Karpas-422 (cell line): ENCODE results near the gene PLCB3. TPM values are rescaled to one million over a fixed set of nuclear protein-coding genes. Genes with fewer than 3 reads are reported as not detected.

Experiments
- DNase-seq: peaks from one replicate; pipeline ENCODE4 v3.0.0-alpha.2; 2015
- H2AFZ ChIP-seq: fragments of 200-600 bp; sonication (generic); 2 replicates; pipeline ENCODE4 v1.6.1; 2014; ENCODE audit warnings: antibody characterized with exemption, low read length, mixed read lengths
- H3K27ac ChIP-seq: fragments of 200-600 bp; sonication (generic); 2 replicates; pipeline ENCODE4 v1.5.1; 2014; ENCODE audit warnings: mild to moderate bottlenecking, low read length, moderate library complexity
- H3K27me3 ChIP-seq: fragments of 200-600 bp; sonication (generic); 2 replicates; pipeline ENCODE4 v1.6.1; 2014; ENCODE audit warnings: low read length, mixed read lengths
- H3K36me3 ChIP-seq: fragments of 200-600 bp; sonication (generic); 2 replicates; pipeline ENCODE4 v1.6.1; 2014; ENCODE audit warnings: low read length, mixed read lengths; ENCODE audit not compliant: insufficient read depth
- H3K4me1 ChIP-seq: fragments of 200-600 bp; sonication (generic); 2 replicates; pipeline ENCODE4 v1.6.1; 2014; ENCODE audit warnings: mild to moderate bottlenecking, low read length, mixed read lengths
- H3K4me2 ChIP-seq: fragments of 200-600 bp; sonication (generic); 2 replicates; pipeline ENCODE4 v1.6.1; 2014; ENCODE audit warnings: low read length, low read depth, mild to moderate bottlenecking; ENCODE audit not compliant: poor library complexity, severe bottlenecking
- H3K4me3 ChIP-seq: fragments of 200-600 bp; sonication (generic); 2 replicates; pipeline ENCODE4 v1.5.1; 2014; ENCODE audit warnings: mild to moderate bottlenecking, antibody characterized with exemption, low read length, mixed read lengths
- H3K79me2 ChIP-seq: fragments of 200-600 bp; sonication (generic); 2 replicates; pipeline ENCODE4 v1.6.1; 2014; ENCODE audit warnings: mild to moderate bottlenecking, low read length, mixed read lengths
- H3K9ac ChIP-seq: fragments of 200-600 bp; sonication (generic); 2 replicates; pipeline ENCODE4 v1.6.0; 2014; ENCODE audit warnings: low read length
- H3K9me2 ChIP-seq: fragments of 200-600 bp; sonication (generic), shearing (Covaris generic); replicated peaks from 2 replicates; pipeline ENCODE4 v1.6.0; 2014; ENCODE audit warnings: mild to moderate bottlenecking, low read length, moderate library complexity; ENCODE audit not compliant: insufficient read depth
- H3K9me3 ChIP-seq: fragments of 300-700, 200-600 bp; sonication (generic); 2 replicates; pipeline ENCODE4 v1.6.1; 2014; ENCODE audit warnings: low read length, mixed read lengths
- H4K20me1 ChIP-seq: fragments of 200-600 bp; sonication (generic); 2 replicates; pipeline ENCODE4 v1.6.1; 2014; ENCODE audit warnings: mild to moderate bottlenecking, antibody characterized with exemption, low read length, low read depth; ENCODE audit not compliant: insufficient read depth
- total RNA-seq: library from RNA; depleted of rRNA; stranded (reverse); fragments of >200 nt; shearing (Covaris generic); gene quantifications from 2 replicates; pipeline ENCODE4 v1.2.3, GENCODE V29; 2014; ENCODE audit warnings: low replicate concordance

Gene PLCB3
- total RNA-seq, 1 experiment from 2014 or later: 5.7 TPM

DNA sequence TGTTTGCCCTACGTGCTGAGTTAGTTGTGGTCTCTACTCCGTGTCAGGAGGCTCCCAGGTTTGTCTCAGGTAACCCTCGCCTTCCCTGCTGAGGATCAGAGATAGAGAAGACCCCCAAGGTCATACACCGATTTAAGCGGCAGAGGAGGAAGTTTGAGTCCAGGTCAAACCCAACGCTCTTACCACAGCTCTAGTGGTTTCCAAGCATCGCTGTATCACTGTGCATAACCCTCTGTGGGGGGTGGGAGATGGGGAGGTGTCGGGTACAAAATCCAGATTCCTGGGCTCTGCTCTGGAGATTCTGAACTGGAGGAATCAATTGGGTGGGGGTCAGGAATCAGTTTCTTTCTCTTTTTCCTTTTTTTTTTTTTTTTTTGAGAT, 20.4 kb upstream of the PLCB3 start:
- Histone ChIP-seq H3K9me2 (no peaks in the 10 kb centered on the region), H3K4me1 (peaks cover 67% of the 10 kb centered on the region), H2AFZ (no peak overlapping the region; the same call in 1 of the 2 replicates), H3K9me3 (no peaks in the 10 kb centered on the region), H3K4me2 (peak overlapping the region; percentile 86), H4K20me1 (0 out of 2 replicates have a peak, but pooled peaks cover 7% of the 10 kb centered on the region), H3K27ac (peak overlapping the region; percentile 75), H3K9ac (peak overlapping the region; percentile 74), H3K4me3 (peak overlapping the region; percentile 81), H3K36me3 (no peaks in the 10 kb centered on the region), H3K79me2 (peaks cover 25% of the 10 kb centered on the region), H3K27me3 (no peaks in the 10 kb centered on the region)
- peak; percentile 72 for DNase-seq

DNA sequence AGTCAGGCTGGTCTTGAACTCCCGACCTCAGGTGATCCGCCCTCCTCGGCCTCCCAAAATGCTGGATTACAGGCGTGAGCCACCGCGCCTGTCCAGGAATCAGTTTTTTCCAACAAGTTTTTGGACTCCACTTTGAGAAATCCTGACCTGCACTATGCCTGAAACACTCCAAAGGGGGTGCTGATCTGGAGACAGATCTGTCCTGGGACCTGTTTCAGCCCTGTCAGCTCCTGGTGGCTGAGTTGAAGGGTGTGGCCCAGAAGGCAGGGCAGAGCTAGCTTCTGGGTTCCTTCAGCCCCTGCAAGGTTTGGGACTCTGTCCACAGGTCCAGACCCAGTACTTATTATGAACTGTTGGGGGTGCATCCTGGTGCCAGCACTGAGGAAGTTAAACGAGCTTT, 19.8 kb upstream of the PLCB3 start:
- peaks cover 24% of the 10 kb centered on the region for H3K79me2 ChIP-seq
- no peak for DNase-seq
- peak overlapping the region; percentile 4; the same call in 1 of the 2 replicates for H3K27ac ChIP-seq
- H3K9me3 ChIP-seq: no peaks in the 10 kb centered on the region
- H3K9ac ChIP-seq: peak overlapping the region; percentile 74
- H3K36me3 ChIP-seq: no peaks in the 10 kb centered on the region
- H3K4me1 ChIP-seq: peaks cover 64% of the 10 kb centered on the region
- H3K4me3 ChIP-seq: peak overlapping the region; percentile 81; the same call in 1 of the 2 replicates
- H3K27me3 ChIP-seq: no peaks in the 10 kb centered on the region
- H4K20me1 ChIP-seq: 0 out of 2 replicates have a peak, but pooled peaks cover 7% of the 10 kb centered on the region
- no peak overlapping the region for H2AFZ ChIP-seq
- H3K4me2 ChIP-seq: peak overlapping the region; percentile 86
- no peaks in the 10 kb centered on the region for H3K9me2 ChIP-seq

DNA sequence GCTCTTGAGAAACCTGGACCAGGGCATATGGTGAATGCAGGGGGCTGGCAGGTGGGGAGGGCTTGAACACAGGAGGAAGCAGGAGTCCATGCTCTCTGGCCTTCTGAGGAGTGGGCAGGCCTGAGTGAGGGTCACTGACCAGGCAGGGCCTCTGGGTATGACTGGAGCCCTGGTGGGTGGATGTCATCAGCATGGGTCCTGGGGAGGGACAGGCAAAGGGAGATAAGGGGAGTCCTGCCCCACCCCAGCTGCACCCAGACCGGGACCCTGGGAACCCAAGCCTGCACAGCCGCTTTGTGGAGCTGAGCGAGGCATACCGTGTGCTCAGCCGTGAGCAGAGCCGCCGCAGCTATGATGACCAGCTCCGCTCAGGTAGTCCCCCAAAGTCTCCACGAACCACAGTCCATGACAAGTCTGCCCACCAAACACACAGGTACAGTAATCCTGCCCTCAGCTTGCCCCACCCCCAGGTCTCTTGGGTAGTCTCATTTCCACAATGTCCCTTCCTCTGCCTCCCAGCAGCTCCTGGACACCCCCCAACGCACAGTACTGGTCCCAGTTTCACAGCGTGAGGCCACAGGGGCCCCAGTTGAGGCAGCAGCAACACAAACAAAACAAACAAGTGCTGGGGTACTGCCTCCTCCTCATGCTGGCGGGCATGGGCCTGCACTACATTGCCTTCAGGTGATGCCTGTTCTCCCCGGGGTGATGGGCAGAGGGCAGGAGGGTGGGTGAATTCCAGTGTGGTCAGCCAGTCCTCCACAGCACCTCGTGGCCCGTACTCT, 19.0 kb upstream of the PLCB3 start:
- peaks cover 17% of the 10 kb centered on the region for H3K79me2 ChIP-seq
- H3K9me3 ChIP-seq: no peaks in the 10 kb centered on the region
- H3K9me2 ChIP-seq: no peaks in the 10 kb centered on the region
- no peak overlapping the region for H2AFZ ChIP-seq
- H3K9ac ChIP-seq: peak overlapping the region; percentile 74
- peaks cover 56% of the 10 kb centered on the region for H3K4me1 ChIP-seq
- no peak overlapping the region; the same call in 1 of the 2 replicates for H3K4me3 ChIP-seq
- H3K27ac ChIP-seq: peak overlapping the region; percentile 4; the same call in 1 of the 2 replicates
- 0 out of 2 replicates have a peak, but pooled peaks cover 4% of the 10 kb centered on the region for H3K36me3 ChIP-seq
- H3K27me3 ChIP-seq: no peaks in the 10 kb centered on the region
- no peak for DNase-seq
- peak overlapping the region; percentile 86 for H3K4me2 ChIP-seq
- 0 out of 2 replicates have a peak, but pooled peaks cover 7% of the 10 kb centered on the region for H4K20me1 ChIP-seq

- H2AFZ ChIP-seq: no peak overlapping the region
- H3K4me1 ChIP-seq: peaks cover 52% of the 10 kb centered on the region
- peak overlapping the region; percentile 15 for H3K4me2 ChIP-seq
- no peak overlapping the region for H3K27ac ChIP-seq
- H4K20me1 ChIP-seq: 0 out of 2 replicates have a peak, but pooled peaks cover 7% of the 10 kb centered on the region
- H3K36me3 ChIP-seq: 0 out of 2 replicates have a peak, but pooled peaks cover 5% of the 10 kb centered on the region
- no peaks in the 10 kb centered on the region for H3K9me3 ChIP-seq
- H3K4me3 ChIP-seq: no peak overlapping the region
- no peaks in the 10 kb centered on the region for H3K27me3 ChIP-seq
- no peak for DNase-seq
- peak overlapping the region; percentile 20; the same call in 1 of the 2 replicates for H3K9ac ChIP-seq
- H3K9me2 ChIP-seq: no peaks in the 10 kb centered on the region
- peaks cover 14% of the 10 kb centered on the region for H3K79me2 ChIP-seq
Measured at GRCh38 chr11:64232967-64233315, 18.4 kb upstream of the PLCB3 start.

DNA sequence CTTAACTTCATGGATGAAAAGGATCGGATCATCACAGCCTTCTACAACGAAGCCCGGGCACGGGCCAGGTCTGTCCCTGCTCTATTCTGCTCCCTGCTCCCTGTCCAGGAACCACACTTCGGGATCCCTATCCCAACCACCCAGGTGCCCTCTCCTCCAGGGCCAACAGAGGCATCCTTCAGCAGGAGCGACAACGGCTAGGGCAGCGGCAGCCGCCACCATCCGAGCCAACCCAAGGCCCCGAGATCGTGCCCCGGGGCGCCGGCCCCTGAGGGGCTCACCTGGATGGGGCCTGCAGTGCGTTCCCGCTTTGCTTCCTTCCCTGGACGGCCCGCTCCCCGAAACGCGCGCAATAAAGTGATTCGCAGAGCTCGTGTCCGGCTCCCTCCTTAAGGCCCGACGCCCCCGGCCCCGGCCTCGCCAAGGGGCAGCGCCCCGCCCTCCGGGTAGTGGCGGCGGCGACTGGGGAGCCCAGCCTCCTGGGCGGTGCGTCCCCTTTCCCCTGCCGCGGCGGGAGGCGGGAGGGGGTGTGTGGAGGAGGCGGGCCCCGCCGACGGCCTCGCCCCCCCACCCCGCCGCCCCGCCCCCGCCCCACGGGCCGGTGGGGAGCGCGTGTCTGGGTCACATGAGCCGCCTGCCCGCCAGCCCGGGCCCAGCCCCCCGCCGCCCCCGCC, 17.3 kb upstream of the PLCB3 start, which contains the start of gene VEGFB:
Gene VEGFB, plus strand, starts transcription at position 672 of the 674 bp plus-strand sequence. CDS start 250 bp downstream, outside the sequence.
- H3K4me2 ChIP-seq: peak within 1 kb of the TSS; percentile 93
- H3K36me3 ChIP-seq: 0 out of 2 replicates have a peak, but pooled peaks cover 5% of the 10 kb centered on the region
- H3K4me3 ChIP-seq: peak within 1 kb of the TSS; percentile 91
- no peak within 1 kb of the TSS for H2AFZ ChIP-seq
- peak; percentile 88 for DNase-seq
- H3K79me2 ChIP-seq: peaks cover 14% of the 10 kb centered on the region
- peak within 1 kb of the TSS; percentile 65 for H3K27ac ChIP-seq
- no peaks in the 10 kb centered on the region for H3K27me3 ChIP-seq
- H3K9me3 ChIP-seq: no peaks in the 10 kb centered on the region
- H3K9me2 ChIP-seq: no peaks in the 10 kb centered on the region
- 0 out of 2 replicates have a peak, but pooled peaks cover 7% of the 10 kb centered on the region for H4K20me1 ChIP-seq
- peaks cover 55% of the 10 kb centered on the region for H3K4me1 ChIP-seq
- peak within 1 kb of the TSS; percentile 82 for H3K9ac ChIP-seq

DNA sequence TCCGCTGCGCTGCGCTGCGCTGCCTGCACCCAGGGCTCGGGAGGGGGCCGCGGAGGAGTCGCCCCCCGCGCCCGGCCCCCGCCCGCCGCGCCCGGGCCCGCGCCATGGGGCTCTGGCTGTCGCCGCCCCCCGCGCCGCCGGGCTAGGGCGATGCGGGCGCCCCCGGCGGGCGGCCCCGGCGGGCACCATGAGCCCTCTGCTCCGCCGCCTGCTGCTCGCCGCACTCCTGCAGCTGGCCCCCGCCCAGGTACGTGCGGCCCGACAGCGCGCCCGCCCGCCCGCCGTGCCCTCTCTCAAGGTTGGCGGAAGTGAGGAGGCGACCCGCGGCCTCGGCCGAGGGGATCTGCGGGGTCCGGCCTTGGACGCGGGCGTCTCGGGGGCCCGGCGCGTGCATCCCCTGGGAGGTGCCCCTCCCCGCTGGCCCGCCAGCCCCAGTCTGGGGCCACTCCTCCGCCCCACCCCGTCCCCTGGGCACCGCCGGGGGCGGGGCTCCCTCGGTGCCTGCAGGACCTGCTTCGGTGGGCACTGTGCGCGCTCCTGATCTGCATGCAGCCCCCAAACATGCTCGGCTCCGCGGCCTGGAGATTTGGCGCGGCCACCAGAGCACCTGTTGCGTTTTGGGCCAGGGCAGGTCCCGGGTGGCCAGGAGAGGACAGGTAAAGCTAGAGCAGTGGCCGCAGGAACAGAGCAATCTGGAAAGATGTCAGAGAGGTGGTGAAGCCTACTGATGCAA, 16.5 kb upstream of the PLCB3 start:
- Histone ChIP-seq H3K79me2 (peaks cover 14% of the 10 kb centered on the region), H3K27ac (peak overlapping the region; percentile 65), H2AFZ (no peak overlapping the region), H3K4me1 (peaks cover 54% of the 10 kb centered on the region), H3K4me3 (peak overlapping the region; percentile 91), H4K20me1 (0 out of 2 replicates have a peak, but pooled peaks cover 7% of the 10 kb centered on the region), H3K27me3 (no peaks in the 10 kb centered on the region), H3K36me3 (0 out of 2 replicates have a peak, but pooled peaks cover 5% of the 10 kb centered on the region), H3K9me3 (no peaks in the 10 kb centered on the region), H3K9me2 (no peaks in the 10 kb centered on the region), H3K4me2 (peak overlapping the region; percentile 93), H3K9ac (peak overlapping the region; percentile 82)
- peak; percentile 83 for DNase-seq

DNA sequence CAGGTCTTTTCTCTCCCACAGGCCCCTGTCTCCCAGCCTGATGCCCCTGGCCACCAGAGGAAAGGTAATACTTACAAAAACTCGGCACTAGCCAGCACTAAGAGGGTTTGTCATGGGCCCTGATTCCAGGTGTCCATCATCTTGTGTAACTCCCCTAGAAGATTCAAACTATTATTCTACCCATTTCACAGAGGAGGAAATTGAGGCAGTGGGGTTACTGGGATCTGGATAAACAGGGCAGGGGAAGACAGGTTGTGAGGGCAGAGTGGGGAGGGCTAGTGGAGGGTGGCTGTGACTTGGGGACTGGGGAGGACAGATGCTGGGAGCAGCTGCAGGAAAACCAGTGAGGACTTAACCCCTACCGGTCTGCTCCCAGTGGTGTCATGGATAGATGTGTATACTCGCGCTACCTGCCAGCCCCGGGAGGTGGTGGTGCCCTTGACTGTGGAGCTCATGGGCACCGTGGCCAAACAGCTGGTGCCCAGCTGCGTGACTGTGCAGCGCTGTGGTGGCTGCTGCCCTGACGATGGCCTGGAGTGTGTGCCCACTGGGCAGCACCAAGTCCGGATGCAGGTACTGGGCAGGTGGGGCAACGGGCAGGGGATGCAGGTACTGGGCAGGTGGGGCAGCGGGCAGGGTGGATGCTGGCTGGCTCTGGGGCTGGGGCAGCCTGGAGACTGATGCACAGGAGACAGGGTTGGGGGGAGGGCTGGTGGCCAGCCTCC, 15.7 kb upstream of the PLCB3 start:
- peaks cover 58% of the 10 kb centered on the region for H3K4me1 ChIP-seq
- no peak for DNase-seq

More for the DNA sequence above, 15.7 kb upstream of the PLCB3 start:
- no peaks in the 10 kb centered on the region for H3K27me3 ChIP-seq
- H3K27ac ChIP-seq: peak overlapping the region; percentile 65
- peak overlapping the region; percentile 93 for H3K4me2 ChIP-seq
- H4K20me1 ChIP-seq: 0 out of 2 replicates have a peak, but pooled peaks cover 7% of the 10 kb centered on the region
- H3K36me3 ChIP-seq: 0 out of 2 replicates have a peak, but pooled peaks cover 5% of the 10 kb centered on the region
- H3K9ac ChIP-seq: peak overlapping the region; percentile 82
- H3K9me3 ChIP-seq: no peaks in the 10 kb centered on the region
- H2AFZ ChIP-seq: no peak overlapping the region
- peaks cover 14% of the 10 kb centered on the region for H3K79me2 ChIP-seq
- H3K9me2 ChIP-seq: no peaks in the 10 kb centered on the region
- H3K4me3 ChIP-seq: peak overlapping the region; percentile 91
